Progenitor cell of endocrine pancreas (in vitro differentiated cells): ENCODE results near the gene PEX14. TPM values are rescaled to one million over a fixed set of nuclear protein-coding genes. Genes with fewer than 3 reads are reported as not detected.

ENCODE experiments used
- DNase-seq: peaks from one replicate; pipeline ENCODE4 v3.0.0; 2021; ENCODE audit warnings: low spot score; ENCODE audit not compliant: unreplicated experiment
- H3K27ac Mint-ChIP-seq: 2 replicates; pipeline ENCODE4 v1.8.0; 2021; ENCODE audit warnings: mild to moderate bottlenecking, moderate library complexity, mixed read lengths
- H3K27me3 Mint-ChIP-seq: 2 replicates; pipeline ENCODE4 v1.8.0; 2021; ENCODE audit warnings: mixed read lengths
- H3K36me3 Mint-ChIP-seq: 2 replicates; pipeline ENCODE4 v1.8.0; 2022; ENCODE audit warnings: mixed read lengths; ENCODE audit not compliant: insufficient read depth
- H3K4me1 Mint-ChIP-seq: 2 replicates; pipeline ENCODE4 v1.8.0; 2021; ENCODE audit warnings: low read depth, mixed read lengths
- H3K4me3 Mint-ChIP-seq: 2 replicates; pipeline ENCODE4 v1.8.0; 2021; ENCODE audit warnings: low read depth, mild to moderate bottlenecking, moderate library complexity, mixed read lengths
- H3K9me3 Mint-ChIP-seq: 2 replicates; pipeline ENCODE4 v1.8.0; 2021; ENCODE audit warnings: low read depth, mixed read lengths
- CTCF ChIP-seq: fragments of 200-600 bp; sonication (generic); IDR thresholded peaks from one replicate; pipeline ENCODE4 v1.5.0; 2021; ENCODE audit warnings: antibody characterized with exemption, mild to moderate bottlenecking; ENCODE audit not compliant: unreplicated experiment
- total RNA-seq: library from RNA; stranded (reverse); gene quantifications from 2 replicates; pipeline ENCODE4 v1.2.1, GENCODE V29; 2021

PEX14 gene
- total RNA-seq, 1 donor from 2014 or later, result 27.8 TPM

DNA sequence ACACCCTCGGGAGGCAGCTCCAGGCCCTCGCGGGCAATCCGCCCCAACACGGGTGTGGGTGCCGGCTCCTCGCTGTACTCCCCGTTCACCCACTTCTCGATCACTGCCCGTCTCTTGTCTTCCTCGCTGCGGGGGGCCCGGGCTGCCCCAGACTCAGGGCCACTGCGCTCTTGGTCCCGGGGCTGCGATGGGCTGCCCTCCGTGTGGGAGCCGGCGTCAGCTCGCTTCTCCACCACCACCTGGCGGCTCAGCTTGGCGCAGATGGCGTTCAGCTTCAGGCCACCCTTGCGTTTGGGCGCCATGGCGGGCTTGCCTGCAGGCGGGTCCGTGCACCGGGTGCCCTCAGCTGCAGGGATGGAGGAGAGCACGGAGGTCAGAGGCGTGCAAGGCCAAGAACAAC, 190.5 kb downstream of the PEX14 start:
- no peaks in the 10 kb centered on the region for H3K36me3 Mint-ChIP-seq
- H3K9me3 Mint-ChIP-seq, result no peaks in the 10 kb centered on the region
- peaks cover 16% of the 10 kb centered on the region for H3K27me3 Mint-ChIP-seq
- no peak overlapping the region for H3K27ac Mint-ChIP-seq
- peaks cover 14% of the 10 kb centered on the region for H3K4me1 Mint-ChIP-seq
- no peak for DNase-seq
- TF ChIP-seq CTCF, result no peak
- no peak overlapping the region for H3K4me3 Mint-ChIP-seq

GRCh38 chr1:10665930-10666850, 191.4 kb downstream of the PEX14 start:
- H3K9me3 Mint-ChIP-seq, result no peaks in the 10 kb centered on the region
- H3K4me1 Mint-ChIP-seq, result peaks cover 22% of the 10 kb centered on the region
- peaks cover 21% of the 10 kb centered on the region for H3K27me3 Mint-ChIP-seq
- no peak overlapping the region for H3K4me3 Mint-ChIP-seq
- H3K36me3 Mint-ChIP-seq, result no peaks in the 10 kb centered on the region
- no peak for DNase-seq
- H3K27ac Mint-ChIP-seq, result no peak overlapping the region
- TF ChIP-seq CTCF, result no peak

GRCh38 chr1:10667861-10668761, 193.4 kb downstream of the PEX14 start:
- H3K9me3 Mint-ChIP-seq, result no peaks in the 10 kb centered on the region

GRCh38 chr1:10669570-10669969, 194.8 kb downstream of the PEX14 start:
- H3K27ac Mint-ChIP-seq, result no peak overlapping the region
- no peak for TF ChIP-seq CTCF
- H3K4me3 Mint-ChIP-seq, result no peak overlapping the region
- DNase-seq, result no peak
- H3K27me3 Mint-ChIP-seq, result peaks cover 26% of the 10 kb centered on the region
- no peaks in the 10 kb centered on the region for H3K36me3 Mint-ChIP-seq
- no peaks in the 10 kb centered on the region for H3K9me3 Mint-ChIP-seq
- peaks cover 36% of the 10 kb centered on the region for H3K4me1 Mint-ChIP-seq

More at GRCh38 chr1:10667861-10668761, 193.4 kb downstream of the PEX14 start:
- peaks cover 26% of the 10 kb centered on the region for H3K27me3 Mint-ChIP-seq
- no peaks in the 10 kb centered on the region for H3K36me3 Mint-ChIP-seq
- DNase-seq, result no peak
- TF ChIP-seq CTCF, result no peak
- H3K4me3 Mint-ChIP-seq, result peak overlapping the region; percentile 40
- H3K27ac Mint-ChIP-seq, result peak overlapping the region; percentile 82
- H3K4me1 Mint-ChIP-seq, result peaks cover 35% of the 10 kb centered on the region

DNA sequence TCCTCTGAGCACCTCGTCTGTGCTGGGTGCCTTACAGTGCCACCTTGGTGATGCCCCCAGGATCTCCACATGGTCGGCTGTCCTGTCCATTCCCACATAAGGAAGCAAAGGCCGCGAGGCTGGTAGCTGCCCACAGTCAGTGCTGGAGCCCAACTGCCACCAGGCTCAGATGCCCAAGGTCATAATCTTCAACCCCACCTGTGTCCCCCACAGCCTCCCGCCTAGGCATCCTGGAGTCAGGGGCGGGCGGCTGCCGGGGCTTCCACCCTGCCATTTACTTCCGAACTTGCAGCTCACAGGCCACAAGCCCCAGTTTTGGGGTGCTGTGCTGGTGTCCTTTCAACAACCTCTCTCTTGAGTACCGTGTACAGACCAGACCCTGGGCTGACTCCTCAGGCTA, 195.4 kb downstream of the PEX14 start:
- Mint-ChIP-seq H3K27me3 (peaks cover 29% of the 10 kb centered on the region), H3K4me3 (no peak overlapping the region), H3K4me1 (peaks cover 40% of the 10 kb centered on the region), H3K9me3 (no peaks in the 10 kb centered on the region), H3K27ac (no peak overlapping the region), H3K36me3 (no peaks in the 10 kb centered on the region)
- DNase-seq, result no peak
- no peak for TF ChIP-seq CTCF
